Ammon's horn (tissue), 1 donor: ENCODE data around the gene WDR36.

Experiments
- DNase-seq: peaks from one replicate; pipeline ENCODE4 v3.0.0-alpha.2; 2016; ENCODE audit warnings: low spot score

The WDR36 gene

DNA sequence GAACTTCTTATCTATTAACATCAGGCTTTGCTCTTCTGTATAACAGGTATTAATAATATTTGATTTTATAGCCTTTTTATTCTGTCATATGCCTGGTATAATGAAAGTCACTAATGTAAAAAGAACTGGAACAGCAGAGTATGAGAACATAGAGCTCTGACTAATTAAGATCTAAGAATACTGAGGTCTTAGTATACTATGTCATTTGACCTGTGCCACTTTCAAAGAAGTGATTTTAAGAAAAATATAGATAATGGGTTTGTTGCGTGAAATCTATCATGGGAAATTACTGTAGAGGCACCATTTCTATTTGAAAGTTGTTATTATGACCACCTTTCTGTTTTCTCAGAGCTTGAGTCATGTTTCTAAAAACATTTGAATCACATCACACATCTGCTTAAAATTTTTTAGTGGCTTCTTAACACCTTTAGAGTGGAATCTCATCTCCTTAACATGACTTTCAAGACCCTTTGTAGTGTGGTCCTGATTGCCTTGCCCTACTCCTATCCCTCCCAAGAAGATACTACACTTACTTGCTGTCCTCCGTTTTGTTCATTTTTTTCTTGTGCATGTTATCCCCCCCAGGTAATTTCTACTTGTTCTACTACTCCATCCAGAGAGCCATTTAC is 14.3 kb downstream of the WDR36 start:
- DNase-seq, result no peak

DNA sequence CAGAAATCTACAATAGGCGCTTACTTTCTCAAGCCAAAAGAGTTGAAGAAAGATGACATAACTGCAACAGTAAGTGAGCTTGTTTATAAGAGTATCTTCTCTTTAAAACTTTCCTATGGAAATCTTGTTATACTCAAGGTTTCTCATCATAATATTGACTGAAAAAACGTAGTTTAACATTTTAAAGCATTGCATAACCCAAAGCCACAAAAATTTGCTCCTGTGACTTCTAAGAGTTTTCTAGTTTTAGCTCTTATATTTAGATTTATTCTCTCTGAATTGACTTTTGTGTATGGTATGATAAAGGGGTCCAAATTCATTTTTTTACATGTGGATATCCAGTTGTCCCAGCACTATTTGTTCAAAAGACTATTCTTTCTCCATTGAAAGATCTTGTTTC is 15.2 kb downstream of the WDR36 start:
- no peak for DNase-seq

DNA sequence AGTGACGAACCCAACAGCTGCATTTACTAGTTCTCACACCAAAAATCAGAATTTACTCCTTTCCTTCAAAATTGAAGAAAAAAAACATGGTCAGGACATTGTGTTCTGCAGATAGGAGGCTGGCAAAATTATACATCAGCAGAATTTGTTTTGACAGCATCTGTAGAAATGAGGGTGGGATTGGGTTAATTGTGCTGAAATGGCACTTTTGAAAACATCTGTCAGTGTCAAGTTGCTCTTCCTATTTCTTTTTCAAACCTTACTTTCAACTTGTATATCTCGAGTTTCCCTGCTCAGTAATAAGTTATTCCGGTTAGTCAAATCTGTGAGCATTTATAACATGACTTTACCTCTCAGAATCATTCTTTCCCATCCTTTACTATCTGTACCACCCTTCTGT is 19.8 kb downstream of the WDR36 start:
- no peak for DNase-seq

DNA sequence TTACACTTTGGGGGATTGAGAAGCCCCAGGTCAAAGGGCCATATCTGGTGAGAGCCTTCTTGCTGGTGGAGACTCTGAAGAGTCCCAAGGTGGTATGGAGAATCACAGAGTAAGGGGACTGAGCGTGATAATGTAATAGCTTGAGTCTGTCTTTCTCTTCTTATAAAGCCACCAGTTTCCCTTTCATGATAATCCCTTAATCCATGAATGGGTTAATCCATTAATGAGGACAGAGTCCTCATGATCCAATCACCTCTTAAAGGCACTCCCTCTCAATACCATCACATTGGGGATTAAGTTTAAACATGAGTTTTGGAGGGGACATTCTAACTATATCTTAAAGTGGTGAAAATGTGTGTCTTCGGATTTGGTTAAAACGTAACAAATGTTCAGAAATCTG is 21.5 kb downstream of the WDR36 start:
- no peak for DNase-seq

DNA sequence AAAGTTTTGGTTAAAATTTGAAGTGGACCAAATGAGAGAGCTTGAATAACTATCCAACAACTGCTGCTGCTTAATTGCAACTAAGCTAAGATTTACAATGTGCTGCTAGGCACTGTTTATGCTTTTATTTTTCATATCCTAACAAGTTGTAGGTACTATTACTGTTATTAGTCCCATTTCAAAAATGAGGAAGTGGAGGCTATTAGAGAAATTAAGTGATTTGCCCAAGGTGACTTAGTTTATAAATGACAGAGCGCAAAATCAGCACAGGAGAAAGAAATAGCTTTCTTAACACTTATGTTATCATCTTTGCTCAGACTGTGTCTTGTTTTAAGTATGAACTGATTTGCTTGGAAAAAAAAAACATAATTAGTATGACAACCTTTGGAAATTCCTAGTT is 23.1 kb downstream of the WDR36 start:
- DNase-seq, result no peak

DNA sequence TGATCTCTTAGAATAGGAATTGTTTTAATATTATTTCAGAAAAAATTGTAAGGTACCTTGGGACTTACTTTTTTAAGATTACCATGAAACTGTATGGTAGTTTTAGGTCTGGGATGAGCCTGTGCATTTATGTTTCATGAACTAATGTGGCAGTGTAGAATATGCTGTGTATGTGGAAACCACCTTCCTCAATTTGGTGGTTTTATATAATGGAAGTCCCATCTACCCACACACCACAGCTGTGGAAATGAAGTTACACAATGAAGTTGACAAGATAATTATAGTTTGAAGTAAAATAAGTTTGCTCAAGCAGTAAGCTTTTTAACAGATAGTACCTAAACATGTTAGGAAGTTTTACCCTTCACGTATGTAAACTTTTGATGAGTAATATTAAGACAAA is 24.4 kb downstream of the WDR36 start:
- no peak for DNase-seq

DNA sequence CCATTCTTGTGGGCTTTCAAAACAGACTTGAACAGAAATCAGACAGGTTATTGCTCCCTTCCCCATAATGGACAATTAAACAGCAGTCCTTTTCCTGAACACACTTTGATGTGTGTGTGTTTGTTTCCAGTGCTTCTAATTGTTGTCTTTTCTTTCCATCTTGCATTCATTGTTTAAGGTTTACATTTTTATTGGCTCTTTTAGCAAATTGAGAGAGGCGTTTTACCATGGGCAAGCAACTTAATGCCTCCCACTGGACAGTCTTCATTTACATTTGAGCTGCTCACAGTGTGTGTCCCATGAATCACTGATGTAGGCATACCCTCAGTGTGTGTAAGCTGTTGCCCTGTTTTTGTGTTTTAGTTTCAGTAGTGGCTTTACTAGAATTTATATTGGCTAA is 25.0 kb downstream of the WDR36 start:
- DNase-seq, result no peak

DNA sequence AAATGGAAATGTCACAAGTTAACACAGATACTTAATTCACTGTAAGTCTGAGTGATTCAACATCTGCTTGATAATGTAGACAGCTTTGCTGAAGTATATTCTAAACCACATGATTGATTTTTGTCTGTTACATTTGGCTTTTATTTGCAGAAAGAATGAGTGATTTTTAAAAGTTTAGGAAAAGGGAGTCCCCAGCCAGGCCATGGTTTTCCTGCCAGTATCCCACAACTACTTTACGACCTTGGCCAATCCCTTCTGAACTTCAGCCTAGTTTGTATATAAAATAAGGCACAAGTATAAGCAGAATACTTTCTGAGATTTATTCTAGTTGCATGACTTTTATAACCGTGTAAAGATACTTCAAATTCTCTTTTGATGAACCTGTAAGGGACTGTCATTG is 27.1 kb downstream of the WDR36 start:
- no peak for DNase-seq

DNA sequence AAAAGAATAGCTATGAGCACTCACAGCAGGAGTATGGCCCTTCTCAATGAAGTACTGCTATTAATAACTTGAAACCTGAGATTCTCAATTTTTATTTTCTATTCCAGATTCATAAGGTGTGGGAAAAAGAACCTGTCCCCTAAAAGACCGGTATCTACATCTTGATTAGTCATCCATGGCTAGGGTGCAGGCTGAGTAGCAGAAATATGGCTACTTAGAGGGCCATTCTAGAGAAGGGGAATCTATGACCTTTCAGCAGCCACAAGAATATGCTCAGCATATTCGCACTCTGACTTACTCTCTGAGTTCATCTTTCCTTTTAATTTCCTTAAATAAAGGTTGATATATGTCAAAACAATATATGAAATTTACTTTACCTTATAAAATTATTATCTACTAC is 27.7 kb downstream of the WDR36 start:
- no peak for DNase-seq

DNA sequence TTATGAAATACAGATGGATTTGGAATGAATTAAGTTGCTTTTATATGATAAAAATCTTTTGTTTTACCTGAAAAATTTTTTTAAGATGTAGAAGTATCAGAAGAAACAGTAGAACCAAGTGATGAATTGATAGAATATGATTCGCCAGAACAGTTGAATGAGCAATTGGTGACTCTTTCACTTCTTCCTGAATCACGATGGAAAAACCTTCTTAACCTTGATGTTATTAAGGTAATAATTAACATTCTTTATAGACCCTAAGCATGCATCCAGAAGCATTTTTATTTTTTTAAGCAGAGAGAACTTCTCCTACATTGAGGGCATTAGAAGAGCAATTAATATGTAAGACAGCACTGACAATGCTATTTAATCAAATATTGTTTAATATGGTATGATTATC is 28.8 kb downstream of the WDR36 start:
- no peak for DNase-seq

DNA sequence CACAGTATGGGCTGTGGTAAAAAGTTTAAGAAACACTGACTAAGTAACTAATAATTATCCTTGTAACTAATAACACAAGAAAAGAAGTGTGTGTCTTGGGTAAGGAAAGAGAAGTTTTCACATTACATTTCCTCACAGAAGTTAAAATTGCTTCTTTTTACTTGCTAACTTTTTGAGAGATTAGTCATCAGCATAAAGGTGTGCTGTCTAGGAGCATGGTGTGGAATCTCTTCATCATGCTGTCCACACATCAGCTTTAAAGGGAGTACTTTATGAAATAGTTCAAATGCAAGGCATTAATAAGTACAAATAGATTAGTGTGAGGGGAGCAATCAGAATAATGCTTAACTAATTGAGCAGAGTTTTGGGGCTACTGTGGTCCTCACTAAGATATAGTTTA is 29.8 kb downstream of the WDR36 start:
- DNase-seq, result no peak

DNA sequence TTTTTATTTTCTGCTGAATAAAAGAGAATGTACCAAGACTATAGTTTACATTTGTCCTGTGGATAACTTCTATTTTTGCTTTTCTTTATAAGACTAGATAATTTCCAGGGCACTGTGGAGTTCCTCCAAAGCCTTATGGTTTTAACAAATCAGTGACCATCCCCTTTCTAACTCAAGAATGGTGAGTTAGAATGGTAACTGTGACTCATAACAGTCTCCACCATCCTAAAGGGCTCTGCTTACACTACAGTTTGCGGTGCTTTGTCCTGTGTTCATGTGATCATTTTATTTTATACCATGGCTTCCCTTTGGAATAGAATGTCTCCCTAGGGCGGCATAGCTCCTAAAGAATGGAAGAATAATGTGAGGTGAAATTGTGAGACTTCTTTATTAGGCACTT is 30.2 kb downstream of the WDR36 start:
- DNase-seq, result no peak

DNA sequence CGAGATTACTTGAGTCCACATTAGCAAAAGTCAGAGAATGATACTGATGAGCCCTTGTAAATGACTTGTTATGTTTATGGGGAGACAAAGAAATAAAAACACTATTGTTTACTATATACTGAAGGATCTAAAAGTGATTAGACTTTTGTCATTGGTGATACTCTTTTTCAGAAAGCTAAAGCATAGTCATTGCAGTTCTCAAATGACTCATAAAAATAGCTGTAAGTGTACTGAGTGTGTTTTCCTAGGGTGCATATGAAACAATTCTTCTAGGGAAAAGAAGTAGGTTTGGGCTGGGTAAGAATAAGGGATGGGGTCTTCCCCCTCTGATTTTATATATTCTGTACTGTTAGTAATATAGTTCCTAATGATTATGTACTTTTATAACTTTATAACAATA is 32.6 kb downstream of the WDR36 start:
- DNase-seq, result no peak

DNA sequence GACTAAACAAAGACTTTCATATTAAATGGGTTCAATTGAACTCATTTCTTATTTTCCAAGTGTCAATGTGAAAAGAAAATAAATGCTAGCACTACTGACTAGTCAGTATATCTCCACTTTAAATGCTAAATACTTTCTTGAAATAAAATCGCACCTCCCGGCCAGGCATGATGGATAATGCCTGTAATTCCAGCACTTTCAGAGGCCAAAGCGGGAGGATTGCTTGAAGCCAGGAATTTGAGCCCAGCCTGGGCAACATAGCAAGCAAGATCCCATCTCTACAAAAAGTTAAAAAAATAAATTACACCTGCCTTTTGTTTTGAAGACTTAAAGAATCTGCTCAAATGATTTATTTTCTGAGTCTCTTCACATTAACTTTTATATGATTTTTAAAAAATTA is 34.7 kb downstream of the WDR36 start:
- DNase-seq, result no peak

DNA sequence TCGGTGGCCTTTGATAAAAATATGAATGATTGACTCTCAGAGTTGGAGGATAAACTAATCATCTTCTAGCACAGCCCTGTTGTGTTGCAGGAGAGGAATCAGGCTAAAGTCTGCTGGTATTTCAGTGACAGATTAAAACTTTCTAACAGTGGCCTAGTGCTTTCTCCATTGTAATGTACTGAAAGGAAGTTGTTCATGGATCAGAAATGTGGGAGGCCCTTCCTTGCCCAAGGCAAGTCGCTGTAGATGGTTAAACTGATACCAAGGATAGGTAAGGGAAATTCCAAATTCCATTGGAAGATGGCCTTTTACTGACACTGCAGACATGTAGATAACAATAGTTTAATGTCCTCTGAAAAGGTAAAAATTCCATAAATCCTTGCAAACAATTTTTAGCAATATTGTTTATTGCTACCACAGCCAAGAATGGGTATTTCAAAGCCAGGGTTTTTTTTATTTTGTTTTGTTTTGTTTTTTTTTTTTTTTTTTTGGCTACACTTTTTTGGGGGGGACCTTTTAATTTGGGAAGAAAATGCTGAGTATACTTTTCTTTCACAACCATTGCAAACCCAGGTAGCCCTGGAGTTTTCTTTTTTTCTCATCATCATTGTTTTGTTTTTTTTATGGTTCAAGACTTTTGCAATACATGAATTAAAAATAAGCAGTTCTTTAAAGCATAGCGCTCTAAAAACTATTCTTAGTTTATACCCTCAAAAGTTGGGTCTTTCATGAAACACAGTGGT is 35.5 kb downstream of the WDR36 start:
- no peak for DNase-seq

DNA sequence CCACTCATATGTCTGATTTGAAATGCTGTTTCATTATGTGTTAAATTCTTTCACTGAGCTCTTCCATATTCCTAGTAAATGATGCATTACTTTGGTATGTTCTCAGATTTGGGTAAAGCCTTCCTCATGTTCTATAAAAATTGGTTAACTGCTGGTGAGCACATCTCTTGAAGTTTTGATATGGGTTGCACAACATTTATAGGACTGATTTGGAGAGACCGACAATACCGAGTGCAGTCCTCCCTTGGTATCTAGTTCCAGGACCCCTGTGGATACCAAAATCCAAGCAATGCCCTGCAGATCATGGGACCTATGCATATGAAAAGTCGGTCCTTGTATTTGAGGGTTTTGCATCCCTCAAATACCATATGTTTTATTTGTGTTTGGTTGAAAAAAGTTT is 37.8 kb downstream of the WDR36 start:
- no peak for DNase-seq

DNA sequence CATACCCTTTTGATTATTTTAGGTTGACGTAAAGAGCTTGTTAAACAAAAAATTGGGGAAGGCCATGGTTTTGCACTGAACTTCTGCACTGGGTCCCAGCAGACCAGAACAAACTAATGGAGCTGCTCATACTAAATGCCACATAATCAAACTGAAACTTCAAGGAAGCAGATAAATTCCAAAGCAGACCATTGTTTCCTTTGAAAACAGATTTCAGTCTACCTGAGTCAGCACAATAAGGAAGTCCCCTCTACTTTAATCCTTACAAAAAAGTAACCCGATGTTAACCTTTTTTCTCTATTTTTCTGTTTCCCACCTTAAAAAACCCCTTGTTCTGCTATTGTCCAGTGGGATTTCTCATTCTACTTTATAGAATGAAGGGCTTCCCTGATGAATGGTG is 39.2 kb downstream of the WDR36 start:
- DNase-seq, result no peak

DNA sequence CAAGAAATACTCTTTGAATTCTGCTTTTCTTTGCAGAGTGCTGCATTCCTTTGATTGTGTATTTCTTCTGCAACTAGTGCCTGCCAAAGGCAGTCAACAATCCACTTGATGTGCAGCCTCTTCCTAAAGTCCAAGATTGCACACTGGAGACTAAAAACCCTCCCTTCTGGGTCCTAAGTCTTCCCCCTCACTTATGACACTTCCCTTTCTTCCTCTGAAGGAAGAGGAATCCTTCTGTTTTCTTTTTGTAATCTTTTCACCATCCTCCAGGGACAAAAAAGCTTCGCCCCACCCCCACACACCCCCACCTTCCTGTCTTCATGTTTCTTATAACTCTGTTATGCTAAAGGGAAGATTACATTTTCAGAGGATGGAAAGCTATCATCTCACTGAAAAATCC is 39.9 kb downstream of the WDR36 start:
- DNase-seq, result no peak

DNA sequence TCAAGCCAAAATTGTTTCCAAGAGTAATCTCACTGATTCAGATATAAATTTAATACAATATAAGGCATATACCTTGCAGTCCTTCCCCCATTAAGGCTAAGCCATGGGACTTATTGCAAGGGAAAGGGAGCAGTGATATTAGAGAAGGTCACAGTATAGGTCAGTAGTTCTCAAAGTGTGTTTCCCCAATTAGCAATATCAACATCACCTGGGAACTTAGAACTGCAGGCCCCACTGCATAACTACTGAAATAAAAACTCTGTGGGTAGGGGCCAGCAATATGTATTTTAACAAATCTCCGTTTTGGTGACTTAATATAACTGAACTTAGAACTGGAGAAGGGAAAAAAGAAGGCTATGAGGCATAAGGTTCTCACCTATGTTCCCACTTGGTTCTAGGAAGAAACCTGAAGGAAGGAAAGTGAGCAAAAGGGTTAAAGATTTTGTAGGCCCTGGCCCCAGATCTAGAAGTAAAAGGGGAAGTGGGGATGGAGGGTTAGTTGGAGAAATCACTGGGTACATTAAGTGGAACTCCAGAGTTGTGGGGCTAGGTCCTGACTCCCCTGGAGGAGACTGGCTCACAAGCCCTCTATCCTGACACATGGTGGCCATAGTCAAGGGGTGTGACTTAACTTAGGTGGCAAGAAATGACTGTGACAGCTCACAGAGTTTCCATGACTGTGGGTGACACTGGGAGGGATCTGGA is 40.7 kb downstream of the WDR36 start:
- no peak for DNase-seq

DNA sequence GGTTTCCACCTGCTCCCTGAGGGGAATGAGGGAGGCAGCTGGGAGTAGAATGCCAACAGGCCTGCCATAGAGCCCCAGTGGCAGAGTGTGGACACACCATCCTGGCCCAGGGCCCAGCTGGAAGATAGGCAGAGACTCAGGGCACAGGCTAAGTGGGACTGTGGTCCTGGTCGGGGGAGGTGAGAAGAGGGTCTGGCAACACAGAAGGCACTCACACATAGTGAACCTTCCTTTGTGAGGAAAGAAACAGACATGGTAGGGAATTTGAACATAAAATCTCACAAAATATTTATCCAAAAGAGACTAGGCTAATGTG is 41.2 kb downstream of the WDR36 start:
- DNase-seq, result no peak

DNA sequence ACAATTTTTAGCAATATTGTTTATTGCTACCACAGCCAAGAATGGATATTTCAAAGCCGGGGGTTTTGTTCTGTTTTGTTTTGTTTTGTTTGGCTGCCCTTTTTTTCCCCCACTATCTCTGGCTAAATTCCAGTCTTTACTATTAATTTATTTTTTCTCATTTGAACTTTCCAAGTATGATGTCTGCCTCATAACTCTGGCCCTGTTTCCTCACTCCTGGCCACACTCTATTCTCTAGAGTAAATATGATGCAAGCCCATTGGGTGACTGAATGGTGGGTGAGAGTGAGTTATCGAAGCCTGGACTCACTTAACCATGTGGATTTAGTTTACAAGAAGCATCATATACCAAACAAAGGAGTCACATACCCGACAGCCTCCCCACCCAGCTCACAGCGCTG is 41.9 kb downstream of the WDR36 start:
- DNase-seq, result no peak

DNA sequence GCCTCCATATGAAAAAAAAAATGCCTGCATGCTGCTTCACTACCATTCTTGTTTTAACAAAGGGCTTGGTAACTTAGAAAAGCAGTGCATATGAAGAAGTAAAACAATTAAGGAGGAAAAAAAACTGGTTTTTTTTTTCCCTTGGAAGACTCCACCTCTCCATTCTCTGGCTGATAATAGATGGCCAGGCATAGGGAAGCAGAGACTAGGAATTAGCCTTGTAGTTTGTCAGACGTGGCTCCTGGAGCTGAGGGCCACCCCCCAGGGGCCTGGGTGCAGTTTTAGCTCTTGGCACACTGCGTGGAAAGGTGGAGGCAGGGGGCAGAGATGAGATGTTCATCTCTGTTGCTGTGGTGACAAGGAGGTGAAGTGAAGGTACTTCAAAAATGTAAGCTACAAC is 42.7 kb downstream of the WDR36 start:
- DNase-seq, result no peak

DNA sequence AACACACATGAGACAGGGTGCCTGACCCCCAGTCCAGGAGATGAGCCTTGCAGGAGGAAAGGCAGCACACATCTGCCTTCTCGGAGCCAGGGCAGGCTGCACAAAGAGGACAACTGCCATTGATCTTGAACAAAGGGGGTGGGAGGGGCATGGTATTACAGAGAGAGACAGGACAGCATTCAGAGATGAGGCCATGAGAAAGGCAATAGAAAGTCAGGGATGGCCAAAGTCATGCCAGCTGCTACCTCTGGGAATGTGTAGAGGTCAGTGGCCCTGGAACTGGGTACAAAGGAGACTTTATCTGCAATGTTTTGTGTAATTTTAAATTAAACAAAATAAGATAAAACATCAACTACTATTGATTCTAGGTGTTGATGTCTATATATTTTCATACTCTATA is 43.2 kb downstream of the WDR36 start:
- DNase-seq, result no peak

DNA sequence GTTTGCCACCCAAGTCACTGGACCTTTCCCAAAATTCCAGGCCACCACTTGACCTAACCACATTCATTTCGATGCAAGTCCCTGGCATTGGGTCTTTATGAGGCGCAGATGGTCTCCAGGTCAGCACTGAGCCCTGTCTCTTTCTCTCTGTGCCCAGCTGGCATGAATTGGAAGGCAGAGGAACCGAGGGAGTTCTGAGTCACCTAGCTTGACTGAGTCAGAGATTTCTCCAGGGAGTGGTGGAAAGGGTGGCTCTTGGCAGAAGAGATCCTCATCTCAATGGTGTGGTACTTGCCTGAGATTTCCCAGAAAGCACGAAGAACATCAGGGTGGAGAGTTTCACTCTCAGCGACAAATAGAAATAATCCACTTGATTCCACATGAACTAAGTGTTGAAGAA is 43.8 kb downstream of the WDR36 start:
- DNase-seq, result no peak
